Non-pigmented ciliary epithelial cell (primary cell): ENCODE measurements around the gene HECTD3.

Experiments
- DNase-seq: peaks from one replicate; pipeline ENCODE4 v3.0.0-alpha.2; 2010; ENCODE audit warnings: low read depth

Gene HECTD3

GRCh38 chr1:45010855-45011811 lies at the start of gene HECTD3:
HECTD3 (minus strand) TSS chr1:45011324; CDS start chr1:45011257, 67 bp downstream.
- no peak for DNase-seq

DNA sequence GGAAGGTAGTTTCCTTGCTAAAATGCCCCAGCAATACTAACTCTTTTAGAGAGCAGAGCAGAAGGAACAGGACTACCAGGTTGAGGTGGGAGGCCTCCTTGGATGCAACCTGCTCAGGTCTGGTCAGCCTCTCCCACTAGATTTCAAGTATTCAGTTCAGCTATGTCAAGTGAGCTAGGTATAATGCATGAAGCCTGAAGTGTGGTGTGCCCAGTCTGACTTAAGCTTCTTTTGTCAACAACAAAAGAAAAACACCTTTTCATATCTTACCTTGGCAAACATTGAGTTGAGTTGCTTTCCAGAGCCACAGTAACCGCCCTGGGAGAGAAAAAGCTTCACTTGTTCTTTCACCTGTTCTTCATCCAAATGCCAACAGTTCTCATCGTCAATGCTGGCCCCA lies 48.7 kb upstream of the HECTD3 start:
- no peak for DNase-seq

DNA sequence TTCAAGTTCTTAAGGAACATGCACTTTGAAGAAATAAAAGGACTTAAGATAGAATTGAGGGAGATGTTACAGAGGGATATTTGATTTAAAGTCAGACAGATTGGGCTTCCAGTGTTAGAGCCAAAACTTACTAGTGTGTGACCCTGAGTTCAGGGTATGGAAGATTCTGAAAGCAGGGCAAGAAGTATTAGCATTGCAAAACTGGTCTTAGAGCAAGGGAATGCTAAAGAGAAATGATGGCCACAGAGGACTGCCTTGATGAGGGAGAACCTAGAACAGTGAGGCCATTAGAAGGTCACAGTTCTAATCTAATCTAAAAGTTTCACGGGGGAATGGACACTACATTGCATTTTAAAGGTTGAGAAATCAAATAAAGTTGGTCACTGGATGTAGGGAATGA lies 46.4 kb upstream of the HECTD3 start:
- DNase-seq, result no peak

GRCh38 chr1:45051005-45051772 lies 40.1 kb upstream of the HECTD3 start:
- DNase-seq, result no peak

GRCh38 chr1:45047032-45047431 lies 35.9 kb upstream of the HECTD3 start:
- no peak for DNase-seq

DNA sequence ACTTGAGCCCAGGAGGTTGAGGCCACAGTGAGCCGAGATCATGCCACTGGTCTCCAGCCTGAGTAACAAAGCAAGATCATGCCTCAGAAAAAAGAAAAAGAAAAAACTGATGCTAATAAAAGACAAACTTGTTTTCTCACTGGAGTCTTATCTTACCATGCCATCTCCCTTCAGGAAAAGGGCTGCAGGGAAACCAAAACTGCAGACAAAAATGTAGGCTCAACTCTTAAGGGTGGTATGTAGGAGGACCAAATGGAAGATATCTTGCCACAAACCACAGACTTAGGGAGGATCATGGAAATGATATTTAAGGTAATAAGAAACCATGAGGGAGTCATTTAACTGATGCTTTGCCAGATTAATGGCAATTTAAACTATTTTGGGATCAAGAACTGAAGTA lies 33.8 kb upstream of the HECTD3 start:
- DNase-seq, result no peak

GRCh38 chr1:45043094-45043493 lies 32.0 kb upstream of the HECTD3 start:
- no peak for DNase-seq

- DNase-seq, result no peak
Measured at GRCh38 chr1:45040297-45040696, 29.2 kb upstream of the HECTD3 start.

DNA sequence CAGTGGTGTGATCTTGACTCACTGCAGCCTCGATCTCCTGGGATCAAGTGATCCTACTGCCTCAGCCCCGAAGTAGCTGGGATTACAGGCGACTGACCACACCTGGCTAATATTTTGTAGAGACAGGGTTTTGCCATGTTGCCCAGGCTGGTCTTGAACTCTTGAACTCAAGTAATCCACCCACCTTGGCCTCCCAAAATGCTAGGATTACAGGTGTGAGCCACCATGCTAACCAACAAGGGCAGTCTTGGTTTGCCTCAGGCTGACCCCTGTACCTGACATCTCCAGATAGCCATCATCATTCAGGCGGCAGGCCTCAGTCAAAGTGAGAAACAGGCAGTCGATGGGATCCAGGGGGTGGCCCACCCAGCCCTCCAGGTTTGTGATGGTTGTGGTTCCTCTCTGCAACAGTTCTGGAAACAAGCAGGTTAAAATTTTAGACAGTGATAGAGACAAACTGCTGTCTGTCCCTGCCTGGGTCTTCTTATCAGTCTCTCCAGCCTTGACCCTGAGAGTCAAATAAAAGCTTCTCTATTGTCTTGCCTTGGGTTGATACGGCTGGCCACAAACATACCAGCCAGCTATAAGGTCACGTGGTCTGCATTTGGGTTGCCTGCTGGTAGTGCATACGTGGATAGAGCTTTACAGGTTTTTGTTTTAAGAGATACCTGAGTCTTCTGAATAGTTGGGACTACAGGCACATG lies 27.7 kb upstream of the HECTD3 start:
- DNase-seq, result no peak

DNA sequence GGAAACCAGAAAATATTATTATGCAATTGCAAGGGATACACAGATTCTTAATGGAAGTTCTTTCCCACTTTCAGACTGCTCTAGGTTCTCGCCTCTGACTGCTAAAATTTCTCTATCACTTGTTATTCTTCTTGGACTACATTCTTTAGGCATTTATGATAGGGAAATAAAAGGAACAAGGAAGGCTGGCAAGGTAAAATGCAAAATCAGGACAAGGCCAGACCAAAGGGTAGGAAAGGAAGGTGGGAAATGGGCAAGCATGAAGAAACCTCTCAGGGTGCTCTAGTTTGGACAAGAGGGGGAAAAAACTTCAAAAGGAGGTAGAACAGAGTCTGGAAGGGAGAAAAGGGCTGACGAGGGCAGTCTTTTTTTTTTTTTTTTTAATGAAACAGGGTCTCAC lies 27.1 kb upstream of the HECTD3 start:
- no peak for DNase-seq

DNA sequence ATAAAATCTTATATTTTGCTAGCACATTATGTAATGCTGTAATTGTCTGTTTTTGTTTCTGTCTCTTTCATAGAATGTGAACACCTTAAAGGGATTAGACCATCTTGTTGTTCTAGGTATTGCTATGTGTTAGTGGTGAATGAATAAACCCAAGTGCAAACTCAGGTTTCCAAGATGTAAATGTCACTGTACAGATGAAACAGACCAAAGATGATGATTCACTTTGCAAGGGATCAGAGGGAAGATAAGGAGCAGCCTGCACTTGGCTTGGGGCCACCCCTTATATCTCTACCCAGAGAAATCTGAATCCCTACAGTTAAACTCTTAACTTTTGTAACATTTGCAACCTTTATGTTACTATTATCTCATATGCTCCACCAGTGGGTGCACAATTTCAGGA lies 26.3 kb upstream of the HECTD3 start:
- no peak for DNase-seq

DNA sequence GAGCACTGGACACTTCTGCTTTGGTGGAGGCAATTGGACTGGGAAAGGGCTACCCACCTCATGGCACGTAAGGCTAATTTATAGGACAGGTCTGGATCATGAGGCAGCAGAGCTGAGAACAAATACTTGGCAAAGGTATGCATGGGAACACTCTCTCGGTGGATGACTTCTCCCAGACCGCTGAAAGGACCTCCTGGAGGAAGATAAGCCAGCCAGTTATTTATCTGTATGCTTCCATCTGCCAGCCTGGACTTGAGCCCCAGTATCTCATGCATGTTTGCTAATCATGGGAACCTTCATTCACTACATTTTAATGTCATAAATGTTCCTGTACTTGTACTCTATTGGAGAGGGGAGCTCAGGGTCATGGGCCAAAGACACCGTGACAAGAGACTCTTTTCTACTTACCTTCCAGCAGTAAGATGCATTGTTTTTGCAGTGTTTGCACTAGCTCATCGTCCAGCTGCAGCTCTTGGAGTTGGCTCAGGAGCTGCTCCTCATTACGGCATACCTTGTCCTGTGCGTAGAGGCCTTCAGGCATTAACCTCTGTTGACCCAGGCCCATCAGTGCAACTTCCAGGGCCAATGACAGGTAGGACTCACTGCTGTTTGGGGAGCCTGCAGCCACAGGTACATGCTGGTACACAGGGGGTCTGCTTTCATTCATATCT lies 24.6 kb upstream of the HECTD3 start:
- DNase-seq, result no peak

GRCh38 chr1:45033356-45033755 lies 22.2 kb upstream of the HECTD3 start:
- DNase-seq, result no peak

GRCh38 chr1:45032837-45033236 lies 21.7 kb upstream of the HECTD3 start:
- no peak for DNase-seq

DNA sequence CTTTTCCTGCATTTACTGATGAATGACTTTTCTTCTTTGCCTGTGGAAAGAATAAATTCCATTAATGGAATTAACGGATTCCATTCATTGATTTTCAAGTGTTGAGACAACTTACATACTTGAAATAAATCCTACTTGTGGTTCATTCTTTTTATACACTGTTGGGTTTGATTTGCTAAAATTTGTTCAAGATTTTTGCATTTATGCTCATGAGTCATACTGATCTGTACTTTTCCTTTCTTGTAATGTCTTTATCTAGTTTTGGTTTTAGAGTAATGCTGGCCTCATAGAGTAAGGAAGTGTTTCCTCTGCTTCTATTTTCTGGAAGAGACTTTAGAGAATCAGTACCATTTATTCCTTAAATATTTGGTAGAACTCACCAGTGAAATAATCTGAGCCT lies 15.3 kb upstream of the HECTD3 start:
- DNase-seq, result no peak

- DNase-seq, result no peak
Measured at GRCh38 chr1:45023663-45024062, 12.5 kb upstream of the HECTD3 start.

- no peak for DNase-seq
Measured at GRCh38 chr1:45018599-45019230, 7.6 kb upstream of the HECTD3 start.

GRCh38 chr1:45016767-45017166 lies 5.6 kb upstream of the HECTD3 start:
- no peak for DNase-seq

- no peak for DNase-seq
Measured at GRCh38 chr1:45016090-45016697, 5.1 kb upstream of the HECTD3 start.

DNA sequence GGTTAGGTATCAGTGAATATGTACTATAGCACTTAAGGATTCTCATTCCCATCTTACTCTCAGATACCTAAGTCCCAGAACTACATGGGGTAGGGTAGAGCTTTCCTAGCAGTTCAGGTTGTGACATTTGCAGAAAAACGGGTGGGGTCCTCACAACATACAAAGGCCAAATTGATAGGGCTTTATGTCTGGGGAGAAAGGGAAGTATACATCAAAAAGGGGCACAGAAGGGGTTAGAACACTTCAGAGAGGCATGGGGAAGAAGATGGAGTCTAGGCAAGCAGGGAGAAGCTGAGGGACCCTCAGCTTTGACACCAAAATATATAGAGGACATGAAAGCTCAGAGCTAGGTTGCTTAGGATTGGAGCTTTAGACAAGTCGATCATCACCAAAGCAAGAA lies 4.6 kb upstream of the HECTD3 start:
- DNase-seq, result no peak
